ENCODE results near the gene KRT25. TPM values are rescaled to one million over a fixed set of nuclear protein-coding genes. Genes with fewer than 3 reads are reported as not detected.

The KRT25 gene
- total RNA-seq, 2 donors from 2014 or later: not detected

GRCh38 chr17:40738553-40738952 is 16.6 kb downstream of the KRT25 start:
- H3K36me3 Mint-ChIP-seq (ENCODE audit: insufficient read depth in 2 of 2): peaks cover 3% of the 10 kb centered on the region in 2 donors
- no peaks in the 10 kb centered on the region for H3K4me1 Mint-ChIP-seq (ENCODE audit: low read depth)
- no peak for ATAC-seq (replicated peaks in 1 of 2)
- no peak for DNase-seq
- peaks cover 50% of the 10 kb centered on the region for H3K27me3 Mint-ChIP-seq (ENCODE audit: low read depth)
- no peak overlapping the region for H3K4me3 Mint-ChIP-seq
- no peak overlapping the region for H3K27ac Mint-ChIP-seq
- peaks cover 2 to 3% of the 10 kb centered on the region in 2 donors for H3K9me3 Mint-ChIP-seq

DNA sequence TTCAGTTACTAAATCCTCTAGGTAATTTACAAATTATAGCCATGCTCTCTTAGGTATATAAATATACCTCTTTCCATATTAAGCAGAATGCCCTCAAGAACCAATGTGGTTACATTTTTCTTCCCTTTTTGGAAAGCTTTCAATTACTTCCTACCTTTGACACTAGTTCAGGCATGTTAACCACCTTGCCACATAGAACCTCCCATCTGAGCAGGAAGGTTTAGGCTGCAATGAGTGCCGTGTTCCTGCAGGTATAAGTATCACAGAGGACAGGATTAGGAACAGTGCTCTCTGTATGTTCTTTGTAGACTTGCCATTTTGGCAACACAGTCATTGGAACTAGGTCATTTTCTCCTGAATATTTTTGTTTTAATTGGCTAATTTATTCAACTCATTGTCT is 20.1 kb downstream of the KRT25 start:
- no peaks in the 10 kb centered on the region for H3K4me1 Mint-ChIP-seq (ENCODE audit: low read depth)
- H3K36me3 Mint-ChIP-seq (ENCODE audit: insufficient read depth in 2 of 2): no peaks in the 10 kb centered on the region
- no peaks in the 10 kb centered on the region for H3K9me3 Mint-ChIP-seq
- peaks cover 39% of the 10 kb centered on the region for H3K27me3 Mint-ChIP-seq (ENCODE audit: low read depth)
- no peak for ATAC-seq (replicated peaks in 1 of 2)
- DNase-seq: no peak
- H3K27ac Mint-ChIP-seq: no peak overlapping the region
- no peak overlapping the region for H3K4me3 Mint-ChIP-seq

DNA sequence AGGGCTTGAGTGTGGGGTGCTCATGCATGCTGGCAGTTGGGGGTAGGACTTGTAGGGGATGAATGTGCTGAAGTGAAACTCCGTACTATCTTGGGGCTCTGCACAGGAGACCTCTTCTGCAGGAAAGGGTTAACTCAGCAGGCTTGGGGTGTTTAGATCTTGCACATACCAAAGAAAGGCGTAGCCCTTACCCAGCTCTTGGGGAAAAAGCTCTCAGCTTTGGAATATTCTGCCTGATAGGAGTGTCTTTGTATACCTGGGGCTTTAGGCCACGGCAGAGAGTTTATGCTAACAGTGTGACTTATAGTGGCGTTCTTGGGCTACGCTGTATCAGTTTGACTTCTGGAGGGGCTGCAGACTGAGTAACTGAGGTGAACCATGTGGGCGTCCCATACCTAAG is 21.1 kb downstream of the KRT25 start:
- Mint-ChIP-seq H3K4me3 (no peak overlapping the region), H3K36me3 (ENCODE audit: insufficient read depth in 2 of 2) (no peaks in the 10 kb centered on the region), H3K4me1 (ENCODE audit: low read depth) (no peaks in the 10 kb centered on the region), H3K27me3 (ENCODE audit: low read depth) (peaks cover 32% of the 10 kb centered on the region), H3K27ac (no peak overlapping the region), H3K9me3 (no peaks in the 10 kb centered on the region)
- ATAC-seq (replicated peaks in 1 of 2): no peak
- DNase-seq: no peak

DNA sequence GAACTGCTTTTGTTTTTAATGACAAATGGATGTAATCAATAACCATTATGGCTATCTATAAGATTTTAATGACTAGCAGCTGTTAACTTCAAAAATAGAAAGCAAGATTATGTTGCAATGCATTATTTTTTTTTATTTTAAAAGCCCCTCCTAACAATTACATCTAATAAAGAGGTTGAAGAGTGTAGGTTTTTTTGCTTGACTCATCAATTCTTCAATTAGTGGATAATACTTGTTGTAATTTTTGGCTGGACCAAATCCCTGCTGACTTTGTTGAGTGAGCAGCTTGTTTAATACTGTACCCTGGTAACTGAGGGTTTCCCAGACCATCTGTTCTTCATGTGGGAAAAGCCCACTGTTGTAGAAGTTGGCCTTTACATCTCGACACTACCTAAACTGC is 24.2 kb downstream of the KRT25 start:
- Mint-ChIP-seq H3K27ac (no peak overlapping the region), H3K36me3 (ENCODE audit: insufficient read depth in 2 of 2) (no peaks in the 10 kb centered on the region), H3K9me3 (no peaks in the 10 kb centered on the region), H3K4me3 (no peak overlapping the region), H3K27me3 (ENCODE audit: low read depth) (peaks cover 22% of the 10 kb centered on the region), H3K4me1 (ENCODE audit: low read depth) (no peaks in the 10 kb centered on the region)
- DNase-seq (no peak), ATAC-seq (replicated peaks in 1 of 2) (no peak)

DNA sequence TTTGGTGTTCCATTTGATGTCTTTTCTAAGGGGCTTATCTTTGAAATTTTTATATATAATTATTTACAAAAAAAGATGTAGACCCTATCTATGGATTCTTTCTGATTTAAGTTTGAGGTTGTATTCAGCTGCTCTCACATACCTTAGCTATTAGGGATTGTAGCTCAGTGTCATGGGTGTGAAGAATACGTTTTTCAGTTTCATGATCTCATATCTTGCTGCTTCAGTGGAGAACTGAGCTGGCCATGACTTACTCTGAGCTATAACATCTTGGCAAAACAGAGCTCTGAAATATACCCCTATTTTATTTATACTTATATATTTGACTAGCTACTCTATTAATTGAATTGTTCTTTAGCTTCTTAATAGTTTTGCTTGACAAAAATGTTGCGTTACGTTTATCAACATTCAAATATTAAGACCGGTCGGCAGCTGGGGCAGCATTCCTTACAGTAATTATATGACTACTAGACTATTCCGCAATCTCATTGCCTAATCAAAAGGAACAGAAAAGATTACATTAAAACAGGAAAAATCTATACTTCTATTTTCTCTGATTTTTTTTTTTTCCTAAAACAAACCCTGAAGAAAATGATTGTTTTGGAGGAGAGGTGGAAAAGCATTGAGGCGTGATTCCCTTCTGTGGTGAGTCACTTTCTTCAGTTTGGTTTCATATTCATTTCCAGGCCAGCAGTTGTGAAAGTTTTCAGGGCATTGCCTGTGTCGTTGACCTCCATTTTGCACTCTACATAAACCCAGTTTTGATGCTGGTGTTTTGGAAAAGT is 27.5 kb downstream of the KRT25 start:
- H3K27ac Mint-ChIP-seq: no peak overlapping the region
- H3K9me3 Mint-ChIP-seq: peaks cover 0 to 1% of the 10 kb centered on the region in 2 donors
- H3K27me3 Mint-ChIP-seq (ENCODE audit: low read depth): peaks cover 31% of the 10 kb centered on the region
- H3K4me1 Mint-ChIP-seq (ENCODE audit: low read depth): no peaks in the 10 kb centered on the region
- ATAC-seq (replicated peaks in 1 of 2) (no peak), DNase-seq (no peak)
- no peaks in the 10 kb centered on the region for H3K36me3 Mint-ChIP-seq (ENCODE audit: insufficient read depth in 2 of 2)
- no peak overlapping the region for H3K4me3 Mint-ChIP-seq

- ATAC-seq (replicated peaks in 1 of 2) (no peak), DNase-seq (no peak)
- peaks cover 31% of the 10 kb centered on the region for H3K27me3 Mint-ChIP-seq (ENCODE audit: low read depth)
- H3K9me3 Mint-ChIP-seq: peaks cover 0 to 1% of the 10 kb centered on the region in 2 donors
- H3K4me1 Mint-ChIP-seq (ENCODE audit: low read depth): no peaks in the 10 kb centered on the region
- H3K36me3 Mint-ChIP-seq (ENCODE audit: insufficient read depth in 2 of 2): no peaks in the 10 kb centered on the region
- no peak overlapping the region for H3K4me3 Mint-ChIP-seq
- no peak overlapping the region for H3K27ac Mint-ChIP-seq
These were observed 28.2 kb downstream of the KRT25 start for GRCh38 chr17:40726919-40727318.

DNA sequence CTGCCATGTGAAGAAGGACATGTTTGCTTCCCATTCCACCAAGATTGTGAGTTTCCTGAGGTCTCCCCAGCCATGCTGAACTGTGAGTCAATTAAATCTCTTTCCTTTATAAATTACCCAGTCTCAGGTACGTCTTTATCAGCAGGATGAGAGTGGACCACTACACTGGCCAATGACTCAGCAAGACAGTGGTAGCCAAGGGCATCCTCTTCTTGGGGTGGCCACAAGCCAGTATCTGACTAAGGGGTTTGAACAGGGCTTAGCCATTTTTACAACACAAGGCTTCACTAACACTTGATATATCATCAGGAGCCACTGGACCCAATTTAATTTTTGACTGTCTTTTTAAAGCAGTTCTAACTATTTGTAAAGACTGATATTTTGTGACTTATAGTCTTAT is 30.5 kb downstream of the KRT25 start:
- no peak for ATAC-seq (replicated peaks in 1 of 2)
- no peak overlapping the region for H3K27ac Mint-ChIP-seq

GRCh38 chr17:40722241-40722640 is 32.9 kb downstream of the KRT25 start:
- H3K27me3 Mint-ChIP-seq (ENCODE audit: low read depth): peaks cover 22% of the 10 kb centered on the region
- peaks cover 0 to 1% of the 10 kb centered on the region in 2 donors for H3K9me3 Mint-ChIP-seq
- no peak for DNase-seq
- ATAC-seq (replicated peaks in 1 of 2): no peak
- no peak overlapping the region for H3K4me3 Mint-ChIP-seq
- H3K36me3 Mint-ChIP-seq (ENCODE audit: insufficient read depth in 2 of 2): no peaks in the 10 kb centered on the region
- no peak overlapping the region for H3K27ac Mint-ChIP-seq
- no peaks in the 10 kb centered on the region for H3K4me1 Mint-ChIP-seq (ENCODE audit: low read depth)

More for the DNA sequence above, 30.5 kb downstream of the KRT25 start:
- no peaks in the 10 kb centered on the region for H3K36me3 Mint-ChIP-seq (ENCODE audit: insufficient read depth in 2 of 2)
- H3K4me3 Mint-ChIP-seq: no peak overlapping the region
- H3K27me3 Mint-ChIP-seq (ENCODE audit: low read depth): peaks cover 15% of the 10 kb centered on the region
- no peaks in the 10 kb centered on the region for H3K4me1 Mint-ChIP-seq (ENCODE audit: low read depth)
- DNase-seq: no peak
- H3K9me3 Mint-ChIP-seq: peaks cover 0 to 1% of the 10 kb centered on the region in 2 donors

DNA sequence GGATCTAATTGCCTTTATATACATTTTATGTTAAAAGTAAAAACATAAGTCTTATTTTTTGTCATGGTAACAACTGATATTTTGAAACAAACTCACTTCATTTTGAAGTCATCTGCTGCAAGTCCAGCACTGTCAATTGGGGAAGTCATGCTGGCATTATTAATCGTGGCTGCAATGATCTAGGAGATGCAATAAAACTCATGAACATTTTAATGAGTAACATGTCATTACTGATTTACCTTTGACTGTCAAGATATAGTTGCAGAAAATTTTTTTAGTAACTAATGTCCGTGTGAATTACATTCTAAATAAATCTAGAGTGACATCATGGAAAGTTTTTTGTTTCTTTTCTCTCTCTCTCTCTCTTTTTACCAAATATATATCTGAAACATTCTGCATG is 34.2 kb downstream of the KRT25 start:
- Mint-ChIP-seq H3K4me1 (ENCODE audit: low read depth) (no peaks in the 10 kb centered on the region), H3K4me3 (no peak overlapping the region), H3K27me3 (ENCODE audit: low read depth) (peaks cover 32% of the 10 kb centered on the region), H3K27ac (no peak overlapping the region), H3K9me3 (peaks cover 0 to 1% of the 10 kb centered on the region in 2 donors), H3K36me3 (ENCODE audit: insufficient read depth in 2 of 2) (no peaks in the 10 kb centered on the region)
- DNase-seq (no peak), ATAC-seq (replicated peaks in 1 of 2) (no peak)

- ATAC-seq (replicated peaks in 1 of 2): no peak
- no peaks in the 10 kb centered on the region for H3K4me1 Mint-ChIP-seq (ENCODE audit: low read depth)
- H3K36me3 Mint-ChIP-seq (ENCODE audit: insufficient read depth in 2 of 2): no peaks in the 10 kb centered on the region
- H3K9me3 Mint-ChIP-seq: no peaks in the 10 kb centered on the region
- H3K4me3 Mint-ChIP-seq: no peak overlapping the region
- no peak for DNase-seq
- no peak overlapping the region for H3K27ac Mint-ChIP-seq
- peaks cover 28% of the 10 kb centered on the region for H3K27me3 Mint-ChIP-seq (ENCODE audit: low read depth)
These were observed 36.2 kb downstream of the KRT25 start for GRCh38 chr17:40718930-40719329.

DNA sequence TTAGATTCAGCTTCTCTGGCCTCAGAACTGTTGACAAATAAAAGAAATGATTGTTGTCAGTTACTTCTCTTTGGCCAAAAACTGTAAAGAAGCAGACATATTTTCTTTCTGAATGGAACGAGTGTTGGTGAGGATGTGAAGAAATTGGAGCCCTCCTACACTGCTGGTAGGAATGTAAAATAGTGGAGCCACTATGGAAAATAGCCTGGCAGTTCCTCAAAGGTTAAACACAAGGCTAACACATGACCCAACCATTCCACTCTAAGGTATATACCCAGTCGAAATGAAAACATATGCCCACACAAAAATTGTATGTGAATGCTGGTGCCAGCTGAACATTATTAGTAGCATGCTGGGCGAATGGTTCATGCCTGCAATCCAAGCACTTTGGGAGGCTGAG is 37.4 kb downstream of the KRT25 start:
- no peaks in the 10 kb centered on the region for H3K4me1 Mint-ChIP-seq (ENCODE audit: low read depth)
- peaks cover 17% of the 10 kb centered on the region for H3K27me3 Mint-ChIP-seq (ENCODE audit: low read depth)
- H3K4me3 Mint-ChIP-seq: no peak overlapping the region
- no peaks in the 10 kb centered on the region for H3K36me3 Mint-ChIP-seq (ENCODE audit: insufficient read depth in 2 of 2)
- no peak for DNase-seq
- no peaks in the 10 kb centered on the region for H3K9me3 Mint-ChIP-seq
- no peak for ATAC-seq (replicated peaks in 1 of 2)
- no peak overlapping the region for H3K27ac Mint-ChIP-seq

DNA sequence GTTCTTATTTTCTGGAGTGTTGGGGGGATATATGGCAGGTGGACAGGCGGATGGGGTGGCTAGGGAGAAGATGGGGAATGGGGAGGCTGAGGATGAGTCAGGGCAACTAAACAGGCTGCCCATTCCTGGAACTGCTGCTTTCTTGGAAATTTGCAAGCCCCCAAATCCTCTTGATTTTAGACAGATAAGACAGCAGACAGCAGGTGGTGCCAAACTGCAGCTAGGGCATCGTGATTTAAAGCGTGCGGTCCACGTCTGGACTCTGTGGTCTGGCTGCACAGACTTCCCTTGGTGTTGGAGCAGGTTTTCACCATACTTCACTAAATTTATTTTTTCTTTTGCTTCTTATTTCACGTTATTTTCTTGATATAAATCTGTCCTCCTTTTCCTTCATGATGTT is 40.7 kb downstream of the KRT25 start:
- Mint-ChIP-seq H3K27ac (no peak overlapping the region), H3K9me3 (no peaks in the 10 kb centered on the region), H3K4me3 (no peak overlapping the region), H3K4me1 (ENCODE audit: low read depth) (no peaks in the 10 kb centered on the region), H3K36me3 (ENCODE audit: insufficient read depth in 2 of 2) (no peaks in the 10 kb centered on the region), H3K27me3 (ENCODE audit: low read depth) (peaks cover 17% of the 10 kb centered on the region)
- ATAC-seq (replicated peaks in 1 of 2) (no peak), DNase-seq (no peak)

GRCh38 chr17:40707745-40708144 is 47.4 kb downstream of the KRT25 start:
- no peak overlapping the region for H3K4me3 Mint-ChIP-seq
- no peaks in the 10 kb centered on the region for H3K4me1 Mint-ChIP-seq (ENCODE audit: low read depth)
- H3K36me3 Mint-ChIP-seq (ENCODE audit: insufficient read depth in 2 of 2): no peaks in the 10 kb centered on the region
- peaks cover 41% of the 10 kb centered on the region for H3K27me3 Mint-ChIP-seq (ENCODE audit: low read depth)
- ATAC-seq (replicated peaks in 1 of 2): no peak
- DNase-seq: no peak
- no peaks in the 10 kb centered on the region for H3K9me3 Mint-ChIP-seq
- H3K27ac Mint-ChIP-seq: no peak overlapping the region

DNA sequence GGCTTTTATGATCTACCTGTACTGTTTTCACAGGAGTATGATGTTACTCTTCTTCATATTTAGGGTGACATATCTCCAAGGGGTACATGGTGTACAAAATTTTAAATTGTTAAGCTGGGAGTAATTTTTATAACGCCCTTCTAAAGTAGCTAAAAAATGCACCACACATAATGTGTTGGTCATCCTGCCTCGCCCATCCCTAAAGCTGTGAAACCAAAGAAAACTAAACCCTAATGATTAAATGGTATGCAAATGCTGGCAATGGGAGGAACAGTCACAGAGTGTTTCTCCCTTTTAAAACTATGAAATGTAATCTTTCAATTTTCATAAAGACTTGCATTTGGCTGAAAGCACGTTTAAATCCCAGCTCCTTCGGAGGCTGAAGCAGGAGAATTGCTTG is 49.5 kb downstream of the KRT25 start:
- H3K27me3 Mint-ChIP-seq (ENCODE audit: low read depth): peaks cover 41% of the 10 kb centered on the region
- DNase-seq (no peak), ATAC-seq (replicated peaks in 1 of 2) (no peak)
- H3K36me3 Mint-ChIP-seq (ENCODE audit: insufficient read depth in 2 of 2): no peaks in the 10 kb centered on the region
- H3K4me1 Mint-ChIP-seq (ENCODE audit: low read depth): no peaks in the 10 kb centered on the region
- no peak overlapping the region for H3K4me3 Mint-ChIP-seq
- no peak overlapping the region for H3K27ac Mint-ChIP-seq
- no peaks in the 10 kb centered on the region for H3K9me3 Mint-ChIP-seq

Data from activated T-cell treated with anti-CD3 and anti-CD28 coated beads, Interleukin-2, amount 50 U/mL, for 72 hours (primary cell).